Measurements from ENCODE around the gene MSX1.

MSX1 gene

DNA sequence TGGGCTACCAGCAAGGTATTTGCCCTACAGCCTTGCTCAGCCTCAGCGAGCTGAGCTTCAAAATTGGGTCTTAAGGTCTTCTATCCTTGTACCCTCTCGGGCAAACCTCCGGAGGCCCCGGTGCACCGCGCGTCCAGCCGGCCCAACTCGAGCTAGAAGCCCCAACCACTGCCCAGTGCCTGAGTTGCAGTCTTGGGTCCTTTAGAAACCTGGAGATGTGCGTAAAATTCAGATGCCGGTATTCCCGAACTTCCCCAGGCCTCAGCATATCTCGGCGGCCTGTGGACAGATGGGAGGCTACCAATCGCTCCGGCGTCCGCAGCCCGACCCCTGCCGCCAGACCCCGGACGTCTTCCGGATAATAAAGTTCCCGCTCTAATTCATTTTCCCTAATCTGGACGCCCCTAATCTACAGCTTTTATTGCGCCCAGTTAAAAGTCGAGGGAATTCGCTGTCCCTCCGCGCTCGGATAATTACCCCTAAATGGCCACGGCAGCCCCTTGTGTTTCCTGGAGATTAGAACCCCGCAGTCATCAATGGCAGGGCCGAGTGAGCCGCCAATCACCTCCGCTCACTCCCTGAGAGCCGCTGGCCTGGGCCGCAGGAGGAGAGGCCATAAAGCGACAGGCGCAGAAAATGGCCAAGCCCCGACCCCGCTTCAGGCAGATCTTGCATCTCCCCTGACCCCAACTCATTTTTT, 1.5 kb upstream of the MSX1 start:
- peak; percentile 36 for DNase-seq (ENCODE audit: low spot score)

DNA sequence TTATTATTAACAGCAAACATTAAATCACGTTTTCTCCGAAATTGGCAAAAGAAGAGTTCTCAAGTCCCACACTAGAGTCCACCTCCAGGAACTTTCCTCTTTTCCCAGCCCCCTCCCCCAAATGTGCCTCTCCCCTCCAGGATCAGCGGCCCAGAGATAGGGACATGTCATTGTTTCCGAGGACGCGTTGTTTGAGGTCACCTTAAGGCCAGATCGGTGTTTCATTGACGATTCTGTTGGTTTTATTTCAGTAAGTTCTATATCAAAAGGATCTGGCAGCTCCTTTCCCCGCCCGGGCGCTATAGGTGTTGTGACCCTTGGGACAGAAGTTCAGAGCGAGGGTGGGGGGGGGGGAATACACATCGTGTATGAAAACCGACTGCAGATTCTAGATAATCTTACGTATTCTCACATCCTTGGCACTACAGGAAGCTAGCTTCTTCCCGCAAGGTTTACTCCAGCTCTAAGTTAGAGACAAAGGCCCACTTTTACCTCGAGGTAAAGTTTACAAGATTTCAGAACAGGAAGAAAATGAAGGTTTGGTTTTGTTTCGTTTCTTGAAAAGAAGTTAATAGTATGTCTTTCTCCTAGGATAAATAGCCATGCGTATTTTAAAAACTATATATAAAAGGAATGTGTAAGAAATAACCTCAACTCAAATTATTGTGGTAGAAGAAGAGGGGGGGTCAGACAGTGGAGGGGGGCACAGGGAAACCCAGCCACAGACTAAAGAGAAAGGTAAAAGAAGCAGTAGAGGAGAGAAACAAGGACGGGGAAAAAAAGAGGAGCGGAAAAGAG, 739 bp upstream of the MSX1 start:
- no peak for DNase-seq (ENCODE audit: low spot score)

- DNase-seq (ENCODE audit: low spot score): no peak
These were observed 534 bp downstream of the MSX1 start for GRCh38 chr4:4859799-4860599.

GRCh38 chr4:4860600-4861389, 1.3 kb downstream of the MSX1 start:
- peak; percentile 57 for DNase-seq (ENCODE audit: low spot score)

GRCh38 chr4:4861390-4862018, 2.0 kb downstream of the MSX1 start:
- DNase-seq (ENCODE audit: low spot score): no peak

DNA sequence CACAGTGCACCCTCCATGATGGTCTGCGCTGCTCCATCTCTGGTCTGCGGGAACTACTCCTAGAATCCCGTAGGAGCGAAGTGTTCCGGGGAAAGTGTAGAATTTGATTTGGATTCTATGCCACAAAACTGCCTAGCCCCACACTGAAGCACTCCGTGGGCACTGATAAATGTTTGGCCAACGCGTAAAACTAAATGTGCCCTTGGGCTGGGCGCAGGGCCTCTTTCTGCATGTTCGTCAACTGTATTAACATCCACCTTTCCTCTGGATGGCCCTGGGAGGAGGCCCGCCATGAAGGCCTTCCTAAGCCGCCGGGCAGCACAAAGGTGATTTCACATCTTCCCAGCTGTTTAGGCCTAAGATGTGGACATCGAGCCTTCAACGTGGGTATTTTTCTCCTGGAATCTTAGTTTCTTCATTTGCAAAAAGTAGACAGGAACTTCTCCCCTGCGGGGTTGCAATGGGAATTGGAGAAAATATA, 2.6 kb downstream of the MSX1 start:
- DNase-seq (ENCODE audit: low spot score): no peak

DNA sequence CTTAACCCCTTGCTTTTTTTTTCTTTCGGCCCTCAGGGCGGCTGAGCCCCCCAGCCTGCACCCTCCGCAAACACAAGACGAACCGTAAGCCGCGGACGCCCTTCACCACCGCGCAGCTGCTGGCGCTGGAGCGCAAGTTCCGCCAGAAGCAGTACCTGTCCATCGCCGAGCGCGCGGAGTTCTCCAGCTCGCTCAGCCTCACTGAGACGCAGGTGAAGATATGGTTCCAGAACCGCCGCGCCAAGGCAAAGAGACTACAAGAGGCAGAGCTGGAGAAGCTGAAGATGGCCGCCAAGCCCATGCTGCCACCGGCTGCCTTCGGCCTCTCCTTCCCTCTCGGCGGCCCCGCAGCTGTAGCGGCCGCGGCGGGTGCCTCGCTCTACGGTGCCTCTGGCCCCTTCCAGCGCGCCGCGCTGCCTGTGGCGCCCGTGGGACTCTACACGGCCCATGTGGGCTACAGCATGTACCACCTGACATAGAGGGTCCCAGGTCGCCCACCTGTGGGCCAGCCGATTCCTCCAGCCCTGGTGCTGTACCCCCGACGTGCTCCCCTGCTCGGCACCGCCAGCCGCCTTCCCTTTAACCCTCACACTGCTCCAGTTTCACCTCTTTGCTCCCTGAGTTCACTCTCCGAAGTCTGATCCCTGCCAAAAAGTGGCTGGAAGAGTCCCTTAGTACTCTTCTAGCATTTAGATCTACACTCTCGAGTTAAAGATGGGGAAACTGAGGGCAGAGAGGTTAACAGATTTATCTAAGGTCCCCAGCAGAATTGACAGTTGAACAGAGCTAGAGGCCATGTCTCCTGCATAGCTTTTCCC, 3.4 kb downstream of the MSX1 start:
- peak; percentile 26 for DNase-seq (ENCODE audit: low spot score)

DNA sequence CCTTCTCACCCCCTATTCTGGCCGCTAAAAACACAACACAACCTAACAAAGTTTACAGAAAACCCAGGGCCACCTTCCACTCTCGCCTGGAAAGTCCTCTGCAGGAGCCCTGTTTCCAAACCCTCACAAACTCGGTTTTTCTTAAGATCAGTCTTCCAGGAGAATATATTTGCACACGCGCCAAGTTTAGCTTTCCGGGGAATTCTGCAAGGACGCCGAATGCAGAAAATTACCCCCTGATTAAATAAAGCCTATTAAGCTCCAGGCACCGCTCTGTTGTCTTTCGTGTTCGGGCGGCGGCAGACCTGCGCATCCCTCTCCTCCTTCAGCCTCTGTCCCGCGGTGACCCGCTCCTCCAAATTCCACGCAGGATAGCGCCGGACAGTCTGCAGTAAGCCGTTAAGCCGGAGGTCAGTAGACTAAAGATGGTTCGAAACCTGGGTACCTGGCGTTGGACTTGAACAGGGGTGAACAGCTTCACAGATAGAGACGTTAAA, 5.0 kb downstream of the MSX1 start:
- peak; percentile 74 for DNase-seq (ENCODE audit: low spot score)

GRCh38 chr4:4864940-4865704, 5.7 kb downstream of the MSX1 start:
- peak; percentile 74 for DNase-seq (ENCODE audit: low spot score)

DNA sequence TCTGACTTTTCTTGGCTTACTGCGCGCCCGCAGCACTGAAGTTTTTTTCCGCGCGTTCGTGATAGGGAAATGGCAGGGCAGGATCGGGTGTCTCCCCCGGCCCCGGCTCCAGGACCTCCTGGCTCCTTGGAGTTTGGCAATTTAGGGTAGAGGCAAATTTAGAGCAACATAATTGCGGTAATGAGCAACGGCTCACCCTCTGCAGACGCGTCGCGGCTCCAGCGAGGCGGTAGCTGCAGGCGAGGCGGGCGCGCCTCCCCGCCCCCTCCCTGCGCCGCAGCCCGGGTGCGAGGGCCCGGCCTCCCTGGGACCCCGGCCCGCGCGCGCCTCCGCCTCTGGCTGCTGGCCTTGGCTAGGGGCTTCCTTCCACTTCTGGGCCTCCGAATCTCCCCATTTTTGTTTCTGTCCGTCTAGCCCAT, 6.2 kb downstream of the MSX1 start:
- DNase-seq (ENCODE audit: low spot score): peak; percentile 39

DNA sequence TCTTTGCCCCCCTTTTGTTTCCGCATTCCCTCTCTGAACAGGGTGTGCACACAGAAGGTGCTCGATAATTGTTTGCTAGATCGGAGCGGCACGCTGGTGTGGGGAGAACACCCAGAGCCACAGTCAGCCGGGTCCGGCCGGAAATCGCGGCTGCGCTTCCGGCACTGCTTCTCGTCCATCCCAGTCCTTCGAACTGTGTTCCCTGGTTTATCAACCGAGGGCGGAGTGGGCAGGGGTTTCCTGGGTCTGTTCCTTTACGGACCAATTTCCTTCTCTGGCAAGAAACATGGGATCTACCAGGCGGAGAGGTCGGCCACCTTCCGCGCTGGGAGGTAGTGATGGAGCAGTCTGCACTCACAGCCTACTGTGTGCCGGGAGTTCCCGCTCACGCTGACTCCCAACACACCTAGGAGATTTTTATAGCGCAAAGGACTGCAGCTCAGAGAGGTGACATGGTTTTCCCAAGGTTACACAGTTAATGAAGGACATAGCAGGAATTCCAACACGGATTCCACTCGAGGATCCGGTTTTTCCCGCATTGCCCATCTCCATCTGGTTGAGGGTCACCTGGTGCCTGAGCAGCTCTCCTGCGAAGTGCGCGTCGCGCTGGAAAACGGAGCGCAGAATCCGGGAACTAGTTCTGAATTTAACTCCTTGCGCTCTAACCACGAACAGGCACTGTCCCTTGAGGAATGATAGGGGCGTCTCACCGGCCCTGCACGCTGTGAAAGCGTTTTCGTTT, 6.8 kb downstream of the MSX1 start:
- peak; percentile 77 for DNase-seq (ENCODE audit: low spot score)

GRCh38 chr4:4866866-4867374, 7.5 kb downstream of the MSX1 start:
- DNase-seq (ENCODE audit: low spot score): peak; percentile 21

- peak; percentile 67 for DNase-seq (ENCODE audit: low spot score)
These were observed 8.0 kb downstream of the MSX1 start for GRCh38 chr4:4867375-4868039.

DNA sequence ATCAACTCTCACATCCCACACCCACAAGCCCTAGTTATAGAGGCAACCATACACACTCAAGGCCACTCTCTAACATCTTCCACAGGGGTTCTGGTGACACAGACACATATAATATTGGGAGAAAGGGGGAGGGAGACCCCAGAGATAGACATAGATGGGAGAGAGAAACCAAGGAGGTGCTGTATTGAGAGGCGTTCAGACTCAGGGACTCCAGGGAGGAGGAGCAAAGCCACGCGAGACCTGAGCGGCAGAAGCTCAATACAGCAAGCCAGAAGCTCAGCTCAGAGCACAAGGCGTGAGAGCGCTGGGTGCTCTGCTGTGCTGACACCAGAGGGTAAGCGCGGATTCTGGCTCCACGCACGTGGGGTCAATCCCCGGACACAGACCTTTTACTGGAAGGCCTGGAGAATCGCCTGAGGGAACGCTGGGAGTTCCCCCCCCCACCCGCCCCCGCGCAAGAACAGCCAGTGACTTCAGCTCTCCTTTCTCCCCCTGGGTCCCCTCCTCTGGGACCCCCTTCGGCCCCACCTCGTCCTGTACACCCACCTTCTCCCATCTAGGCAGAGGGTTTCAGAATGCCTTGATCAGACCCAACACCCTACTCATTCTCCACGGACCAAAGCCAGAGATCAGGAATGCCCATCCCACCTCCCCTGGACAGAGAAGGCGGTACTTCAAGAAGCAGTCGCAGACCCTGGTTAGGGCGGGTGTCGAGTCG, 8.7 kb downstream of the MSX1 start:
- peak; percentile 46 for DNase-seq (ENCODE audit: low spot score)

- DNase-seq (ENCODE audit: low spot score): no peak
These were observed 9.6 kb downstream of the MSX1 start for GRCh38 chr4:4868758-4869723.

All from cerebellar cortex (tissue), 1 donor.